Esophagus squamous epithelium (tissue), 4 donors: Measurements from ENCODE around the gene RPTOR.

Experiments used
- POLR2A ChIP-seq, 4 donors: fragments of 450-650 bp; IDR thresholded peaks; one replicate each; pipeline ENCODE4 v1.6.1; 2017; ENCODE audit warnings: antibody characterized with exemption in 4 of 4, mild to moderate bottlenecking in 4 of 4, moderate library complexity in 3 of 4
- TF ChIP-seq, protein P1 (sequence below), 6 experiments: fragments of 450-650 bp in 4 of 6; fragments of 200-600 bp in 2 of 6; sonication (generic) in 2 of 6; IDR thresholded peaks; one replicate each; pipeline ENCODE4 v1.5.1; 2016 to 2019; ENCODE audit warnings: antibody characterized with exemption in 6 of 6, mild to moderate bottlenecking in 4 of 6, moderate library complexity in 4 of 6

DNA sequence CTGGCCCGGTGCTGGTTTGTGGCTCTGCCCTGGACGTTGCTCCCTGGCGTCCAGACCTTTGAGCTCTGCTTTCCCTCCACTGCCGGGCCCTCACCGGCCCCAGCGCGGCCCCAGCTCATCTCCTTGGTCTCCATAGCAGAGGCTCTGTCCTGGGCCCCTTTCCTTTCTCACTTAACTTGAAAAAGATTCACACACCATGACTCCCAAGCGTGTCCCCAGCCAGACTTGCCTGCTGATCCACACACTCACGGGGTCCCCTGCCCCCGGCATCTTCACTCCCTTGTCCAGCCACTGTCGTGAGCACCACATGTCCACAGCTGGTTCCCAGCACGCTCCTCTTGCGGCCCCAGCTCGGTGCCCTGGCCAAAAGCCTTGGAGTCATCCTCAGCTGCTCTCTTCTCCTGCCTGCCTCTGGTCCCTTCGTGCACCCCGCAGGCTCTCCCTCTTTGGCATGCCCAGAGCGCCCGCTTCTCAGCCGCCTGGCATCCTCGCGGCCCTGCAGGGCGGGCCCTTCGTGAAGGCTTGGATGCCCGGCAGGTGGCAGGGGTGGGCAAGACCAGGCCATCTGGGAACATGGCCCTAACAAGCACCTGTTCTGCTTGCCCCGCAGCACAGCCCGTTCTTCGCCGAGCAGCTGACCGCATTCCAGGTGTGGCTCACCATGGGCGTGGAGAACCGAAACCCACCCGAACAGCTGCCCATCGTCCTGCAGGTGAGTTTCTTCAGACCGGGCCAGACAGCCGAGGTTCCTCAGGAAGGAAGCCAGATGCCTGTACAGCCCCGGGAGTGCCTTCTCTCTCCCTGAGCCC is 301.4 kb downstream of the RPTOR start:
- TF ChIP-seq, protein P1, sequence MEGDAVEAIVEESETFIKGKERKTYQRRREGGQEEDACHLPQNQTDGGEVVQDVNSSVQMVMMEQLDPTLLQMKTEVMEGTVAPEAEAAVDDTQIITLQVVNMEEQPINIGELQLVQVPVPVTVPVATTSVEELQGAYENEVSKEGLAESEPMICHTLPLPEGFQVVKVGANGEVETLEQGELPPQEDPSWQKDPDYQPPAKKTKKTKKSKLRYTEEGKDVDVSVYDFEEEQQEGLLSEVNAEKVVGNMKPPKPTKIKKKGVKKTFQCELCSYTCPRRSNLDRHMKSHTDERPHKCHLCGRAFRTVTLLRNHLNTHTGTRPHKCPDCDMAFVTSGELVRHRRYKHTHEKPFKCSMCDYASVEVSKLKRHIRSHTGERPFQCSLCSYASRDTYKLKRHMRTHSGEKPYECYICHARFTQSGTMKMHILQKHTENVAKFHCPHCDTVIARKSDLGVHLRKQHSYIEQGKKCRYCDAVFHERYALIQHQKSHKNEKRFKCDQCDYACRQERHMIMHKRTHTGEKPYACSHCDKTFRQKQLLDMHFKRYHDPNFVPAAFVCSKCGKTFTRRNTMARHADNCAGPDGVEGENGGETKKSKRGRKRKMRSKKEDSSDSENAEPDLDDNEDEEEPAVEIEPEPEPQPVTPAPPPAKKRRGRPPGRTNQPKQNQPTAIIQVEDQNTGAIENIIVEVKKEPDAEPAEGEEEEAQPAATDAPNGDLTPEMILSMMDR (IDR thresholded peaks at IDR 0.05), result no peak
- no peak for TF ChIP-seq POLR2A (IDR thresholded peaks at IDR 0.05)
